H9 (cell line): ENCODE data around the gene PGM3. TPM values are rescaled to one million over a fixed set of nuclear protein-coding genes. Genes with fewer than 3 reads are reported as not detected.

Source experiments
- DNase-seq: peaks from one replicate; pipeline ENCODE4 v3.0.0-alpha.2; 2017
- H2AFZ ChIP-seq: one replicate; pipeline ENCODE4 v1.6.1; 2013; ENCODE audit warnings: mild to moderate bottlenecking, low read length, control low read depth, moderate library complexity
- H2AK5ac ChIP-seq: 2 replicates; pipeline ENCODE4 v1.6.1; 2013; ENCODE audit warnings: low read length, control low read depth, mixed read lengths; ENCODE audit not compliant: insufficient read length
- H2BK120ac ChIP-seq: one replicate; pipeline ENCODE4 v1.6.1; 2013; ENCODE audit warnings: low read depth, mild to moderate bottlenecking, low read length, control low read depth, inconsistent platforms; ENCODE audit not compliant: poor library complexity, severe bottlenecking
- H2BK12ac ChIP-seq: 2 replicates; pipeline ENCODE4 v1.6.1; 2013; ENCODE audit warnings: low read length, control low read depth, mixed read lengths, low read depth; ENCODE audit not compliant: insufficient read length
- H2BK15ac ChIP-seq: 2 replicates; pipeline ENCODE4 v1.6.1; 2013; ENCODE audit warnings: low read depth, low read length, control low read depth
- H2BK20ac ChIP-seq: one replicate; pipeline ENCODE4 v1.6.1; 2013; ENCODE audit warnings: low read depth, mild to moderate bottlenecking, low read length, control low read depth, inconsistent platforms; ENCODE audit not compliant: poor library complexity, severe bottlenecking
- H2BK5ac ChIP-seq: 2 replicates; pipeline ENCODE4 v1.6.1; 2013; ENCODE audit warnings: low read length, control low read depth, mixed read lengths; ENCODE audit not compliant: insufficient read length
- H3K14ac ChIP-seq: 2 replicates; pipeline ENCODE4 v1.6.1; 2013; ENCODE audit warnings: low read length, control low read depth; ENCODE audit not compliant: insufficient read depth
- H3K18ac ChIP-seq: 2 replicates; pipeline ENCODE4 v1.6.1; 2013; ENCODE audit warnings: low read depth, mild to moderate bottlenecking, mixed read lengths, low read length, control low read depth; ENCODE audit not compliant: insufficient read length
- H3K23ac ChIP-seq: 2 replicates; pipeline ENCODE4 v1.6.1; 2013; ENCODE audit warnings: low read length, control low read depth, mixed read lengths, low read depth; ENCODE audit not compliant: insufficient read length
- H3K23me2 ChIP-seq: 2 replicates; pipeline ENCODE4 v1.6.1; 2013; ENCODE audit warnings: low read depth, mild to moderate bottlenecking, mixed read lengths, low read length, control low read depth; ENCODE audit not compliant: insufficient read length, poor library complexity, severe bottlenecking
- H3K27ac ChIP-seq: 2 replicates; pipeline ENCODE4 v1.5.1; 2013; ENCODE audit warnings: low read length, control low read depth, mixed read lengths, low read depth; ENCODE audit not compliant: insufficient read length
- H3K27me3 ChIP-seq: 2 replicates; pipeline ENCODE4 v1.6.1; 2013; ENCODE audit warnings: low read length, control low read depth, inconsistent platforms; ENCODE audit not compliant: insufficient read depth
- H3K4ac ChIP-seq: 2 replicates; pipeline ENCODE4 v1.6.1; 2013; ENCODE audit warnings: low read depth, mild to moderate bottlenecking, control low read depth, inconsistent platforms, low read length, moderate library complexity
- H3K4me1 ChIP-seq: 2 replicates; pipeline ENCODE4 v1.6.1; 2013; ENCODE audit warnings: low read length, control low read depth, inconsistent platforms; ENCODE audit not compliant: insufficient read depth
- H3K4me2 ChIP-seq: 2 replicates; pipeline ENCODE4 v1.6.1; 2013; ENCODE audit warnings: low read length, control low read depth, mixed read lengths; ENCODE audit not compliant: insufficient read length, insufficient read depth
- H3K56ac ChIP-seq: 2 replicates; pipeline ENCODE4 v1.6.1; 2013; ENCODE audit warnings: low read depth, mild to moderate bottlenecking, mixed read lengths, low read length, control low read depth; ENCODE audit not compliant: insufficient read length
- H3K79me1 ChIP-seq: 2 replicates; pipeline ENCODE4 v1.6.1; 2013; ENCODE audit warnings: low read depth, mild to moderate bottlenecking, moderate library complexity, low read length, control low read depth, inconsistent platforms; ENCODE audit not compliant: insufficient read depth, poor library complexity, severe bottlenecking
- H3K79me2 ChIP-seq: 2 replicates; pipeline ENCODE4 v1.6.1; 2013; ENCODE audit warnings: low read length, control low read depth, inconsistent platforms; ENCODE audit not compliant: insufficient read depth
- H3K9ac ChIP-seq: 2 replicates; pipeline ENCODE4 v1.6.1; 2013; ENCODE audit warnings: low read length, control low read depth, mixed read lengths; ENCODE audit not compliant: insufficient read length; ENCODE audit errors: extremely low read depth
- H3K9me3 ChIP-seq: one replicate; pipeline ENCODE4 v1.6.1; 2013; ENCODE audit warnings: low read depth, low read length, inconsistent platforms; ENCODE audit not compliant: control insufficient read depth
- H3T11ph ChIP-seq: one replicate; pipeline ENCODE4 v1.6.1; 2013; ENCODE audit warnings: mild to moderate bottlenecking, low read length, control low read depth, inconsistent platforms
- H4K20me1 ChIP-seq: one replicate; pipeline ENCODE4 v1.6.1; 2013; ENCODE audit not compliant: control insufficient read depth, insufficient read length, insufficient read depth
- H4K5ac ChIP-seq: 2 replicates; pipeline ENCODE4 v1.6.1; 2013; ENCODE audit warnings: low read depth, mild to moderate bottlenecking, mixed read lengths, low read length, control low read depth; ENCODE audit not compliant: insufficient read length
- H4K8ac ChIP-seq: replicated peaks from 2 replicates; pipeline ENCODE4 v1.6.1; 2013; ENCODE audit warnings: low read length, control low read depth, mixed read lengths, low read depth; ENCODE audit not compliant: insufficient read length
- H4K91ac ChIP-seq: 2 replicates; pipeline ENCODE4 v1.6.1; 2013; ENCODE audit warnings: low read depth, mild to moderate bottlenecking, moderate library complexity, mixed read lengths, low read length, control low read depth; ENCODE audit not compliant: insufficient read length
- H3K27ac Mint-ChIP-seq, 3 experiments: 2 replicates in 2 of 3; 3 replicates in 1 of 3; pipeline ENCODE4 v1.8.0; 2020 to 2021; ENCODE audit warnings: mixed read lengths in 3 of 3, mild to moderate bottlenecking in 1 of 3, moderate library complexity in 1 of 3
- H3K27me3 Mint-ChIP-seq: 2 replicates; pipeline ENCODE4 v1.8.0; 2021; ENCODE audit warnings: low read depth, mild to moderate bottlenecking, moderate library complexity, mixed read lengths
- H3K36me3 Mint-ChIP-seq, 3 experiments: 2 replicates in 2 of 3; 3 replicates in 1 of 3; pipeline ENCODE4 v1.8.0; 2020 to 2021; ENCODE audit warnings: low read depth in 3 of 3, mixed read lengths in 3 of 3; ENCODE audit not compliant: insufficient read depth in 1 of 3
- H3K4me1 Mint-ChIP-seq, 2 experiments: 2 replicates each; pipeline ENCODE4 v1.8.0; 2020; ENCODE audit warnings: mixed read lengths in 2 of 2
- H3K4me3 Mint-ChIP-seq, 2 experiments: 2 replicates in 1 of 2; 3 replicates in 1 of 2; pipeline ENCODE4 v1.8.0; 2020 to 2021; ENCODE audit warnings: mild to moderate bottlenecking in 2 of 2, mixed read lengths in 2 of 2, moderate library complexity in 1 of 2
- H3K9me3 Mint-ChIP-seq, 2 experiments: 2 replicates in 1 of 2; 3 replicates in 1 of 2; pipeline ENCODE4 v1.8.0; 2020; ENCODE audit warnings: mild to moderate bottlenecking in 2 of 2, mixed read lengths in 2 of 2, moderate library complexity in 1 of 2
- WGBS: extraction: QIAGEN DNeasy Blood & Tissue Kit; methylation state at CpG from one replicate; pipeline ENCODE4 v1.1.7; 2013; ENCODE audit warnings: missing lambda C conversion rate, low lambda C conversion rate, mixed read lengths; ENCODE audit not compliant: insufficient read length; ENCODE audit errors: extremely low coverage; 5-methylcytosine and 5-hydroxymethylcytosine counted together
- total RNA-seq: library from RNA; stranded (reverse); gene quantifications from 2 replicates; pipeline ENCODE4 v1.2.1, GENCODE V29; 2021
- TF ChIP-seq, protein P1 (sequence below): fragments of 200-600 bp; sonication (generic); conservative IDR thresholded peaks from 3 replicates; pipeline ENCODE4 v1.8.0; 2021; ENCODE audit warnings: antibody characterized with exemption, mild to moderate bottlenecking

Gene PGM3
- total RNA-seq, 1 experiment from 2014 or later = 69.3 TPM

DNA sequence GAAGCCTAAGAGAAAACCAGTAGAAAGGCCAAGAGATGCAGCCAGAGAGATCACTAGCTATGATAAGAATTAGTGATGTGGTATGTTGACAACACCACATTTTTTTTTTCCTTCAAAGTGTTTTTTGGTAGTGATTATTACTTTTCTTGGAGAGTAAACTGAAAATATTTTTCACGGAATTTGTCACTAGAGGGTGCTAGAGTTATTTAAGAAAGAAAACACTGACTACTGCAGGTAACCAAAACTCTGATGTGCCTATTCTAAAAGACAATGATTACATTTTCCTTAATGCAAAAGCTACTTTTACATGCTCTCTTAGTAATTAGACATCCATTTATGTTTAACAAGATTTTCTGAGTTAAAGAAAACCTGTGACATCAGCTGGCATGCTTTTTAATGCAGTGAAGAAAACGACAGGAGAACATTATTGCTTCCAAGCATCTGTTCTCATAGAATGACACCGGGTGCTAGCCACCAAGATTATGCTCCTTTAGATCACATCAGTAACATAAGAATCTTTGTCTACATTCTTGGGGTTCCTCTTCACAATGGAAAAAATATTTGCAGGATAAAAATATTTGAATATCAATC, 28.9 kb upstream of the PGM3 start:
- Histone ChIP-seq H2BK5ac (no peak overlapping the region), H2BK20ac (no peak overlapping the region), H3K56ac (no peak overlapping the region), H4K5ac (no peak overlapping the region), H3K14ac (no peak overlapping the region), H2BK15ac (no peak overlapping the region), H3K4ac (no peak overlapping the region), H2BK12ac (no peak overlapping the region), H3K23ac (no peak overlapping the region), H2AK5ac (no peak overlapping the region), H3K79me1 (no peaks in the 10 kb centered on the region), H3K4me2 (no peak overlapping the region), H3K18ac (no peak overlapping the region), H3K79me2 (no peaks in the 10 kb centered on the region), H2BK120ac (no peak overlapping the region), H3K4me1 (no peaks in the 10 kb centered on the region), H3T11ph (no peak overlapping the region), H3K27ac (no peak overlapping the region), H4K20me1 (no peaks in the 10 kb centered on the region), H2AFZ (no peak overlapping the region), H3K23me2 (no peaks in the 10 kb centered on the region), H3K9me3 (no peaks in the 10 kb centered on the region), H4K8ac (no peak overlapping the region), H3K27me3 (no peaks in the 10 kb centered on the region), H3K9ac (no peak overlapping the region), H4K91ac (no peak overlapping the region)
- DNase-seq = no peak
- Mint-ChIP-seq H3K4me1 (no peaks in the 10 kb centered on the region), H3K36me3 (no peaks in the 10 kb centered on the region), H3K9me3 (no peaks in the 10 kb centered on the region), H3K27me3 (no peaks in the 10 kb centered on the region), H3K4me3 (no peak overlapping the region), H3K27ac (no peak overlapping the region)
- no CpG with 5 or more reads among the region's 3 CpGs for WGBS
- TF ChIP-seq, protein P1, sequence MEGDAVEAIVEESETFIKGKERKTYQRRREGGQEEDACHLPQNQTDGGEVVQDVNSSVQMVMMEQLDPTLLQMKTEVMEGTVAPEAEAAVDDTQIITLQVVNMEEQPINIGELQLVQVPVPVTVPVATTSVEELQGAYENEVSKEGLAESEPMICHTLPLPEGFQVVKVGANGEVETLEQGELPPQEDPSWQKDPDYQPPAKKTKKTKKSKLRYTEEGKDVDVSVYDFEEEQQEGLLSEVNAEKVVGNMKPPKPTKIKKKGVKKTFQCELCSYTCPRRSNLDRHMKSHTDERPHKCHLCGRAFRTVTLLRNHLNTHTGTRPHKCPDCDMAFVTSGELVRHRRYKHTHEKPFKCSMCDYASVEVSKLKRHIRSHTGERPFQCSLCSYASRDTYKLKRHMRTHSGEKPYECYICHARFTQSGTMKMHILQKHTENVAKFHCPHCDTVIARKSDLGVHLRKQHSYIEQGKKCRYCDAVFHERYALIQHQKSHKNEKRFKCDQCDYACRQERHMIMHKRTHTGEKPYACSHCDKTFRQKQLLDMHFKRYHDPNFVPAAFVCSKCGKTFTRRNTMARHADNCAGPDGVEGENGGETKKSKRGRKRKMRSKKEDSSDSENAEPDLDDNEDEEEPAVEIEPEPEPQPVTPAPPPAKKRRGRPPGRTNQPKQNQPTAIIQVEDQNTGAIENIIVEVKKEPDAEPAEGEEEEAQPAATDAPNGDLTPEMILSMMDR = peak; percentile 74
